PC-9 (cell line): Measurements from ENCODE around the gene SLC39A12. TPM values are rescaled to one million over a fixed set of nuclear protein-coding genes. Genes with fewer than 3 reads are reported as not detected.

Experiments used
- BruUV-seq: library from RNA; stranded (reverse); fragments of 400-500 nt; replicated peaks from 2 replicates; lab custom pipeline; 2021; lab: Mats Ljungman, UMichigan
- CTCF ChIA-PET: fragments of 300-600 bp; sonication (Branson Sonifier 250); formaldehyde crosslinking; loops from one replicate; lab custom pipeline; 2022; ENCODE audit warnings: antibody characterized with exemption; lab: Charles Lee
- POLR2A ChIA-PET: fragments of 300-600 bp; sonication (Branson Sonifier 250); formaldehyde crosslinking; loops from one replicate; lab custom pipeline; 2022; ENCODE audit warnings: antibody characterized with exemption; ENCODE audit not compliant: unreplicated experiment; lab: Charles Lee
- DNase-seq, 2 experiments: peaks; one replicate each; pipeline versions ENCODE4 v3.0.0 to v3.0.0-alpha.2; 2015 to 2022; ENCODE audit warnings: mixed read lengths in 1 of 2
- H2AFZ ChIP-seq: fragments of 200-600 bp; sonication (generic); 2 replicates; pipeline ENCODE4 v1.8.1; 2017; ENCODE audit warnings: antibody characterized with exemption
- H3F3A ChIP-seq: fragments of 200-600 bp; sonication (generic); 2 replicates; pipeline ENCODE4 v1.8.1; 2017; ENCODE audit warnings: antibody characterized with exemption, mild to moderate bottlenecking, low read depth; ENCODE audit not compliant: insufficient read depth
- H3K27ac ChIP-seq: fragments of 200-600 bp; sonication (generic); 2 replicates; pipeline ENCODE4 v1.6.1; 2016; ENCODE audit warnings: mixed run types
- H3K27me3 ChIP-seq: fragments of 200-600 bp; sonication (generic); 2 replicates; pipeline ENCODE4 v1.6.1; 2016; ENCODE audit warnings: low read depth, mixed run types; ENCODE audit not compliant: insufficient read depth
- H3K36me3 ChIP-seq: fragments of 200-600 bp; sonication (generic); 2 replicates; pipeline ENCODE4 v1.6.1; 2016; ENCODE audit warnings: low read depth, mixed run types
- H3K4me1 ChIP-seq: fragments of 200-600 bp; sonication (generic); replicated peaks from 2 replicates; pipeline ENCODE4 v1.6.1; 2016; ENCODE audit warnings: mixed run types; ENCODE audit not compliant: insufficient read depth
- H3K4me2 ChIP-seq: fragments of 200-600 bp; sonication (generic); 2 replicates; pipeline ENCODE4 v1.6.1; 2017; ENCODE audit warnings: mixed run types
- H3K4me3 ChIP-seq: fragments of 200-600 bp; sonication (generic); 2 replicates; pipeline ENCODE4 v1.6.1; 2016; ENCODE audit warnings: mixed run types
- H3K79me2 ChIP-seq: fragments of 200-600 bp; sonication (generic); 2 replicates; pipeline ENCODE4 v1.6.1; 2017; ENCODE audit warnings: low read depth, mixed run types
- H3K9me2 ChIP-seq: fragments of 200-600 bp; sonication (generic); 2 replicates; pipeline ENCODE4 v1.8.1; 2017; ENCODE audit warnings: mild to moderate bottlenecking; ENCODE audit not compliant: insufficient read depth
- H3K9me3 ChIP-seq: fragments of 200-600 bp; sonication (generic); 2 replicates; pipeline ENCODE4 v1.8.1; 2016; ENCODE audit warnings: low read depth; ENCODE audit not compliant: insufficient read depth
- H4K20me1 ChIP-seq: fragments of 200-600 bp; sonication (generic); 2 replicates; pipeline ENCODE4 v1.8.1; 2017; ENCODE audit not compliant: insufficient read depth
- EZH2 ChIP-seq: fragments of 200-600 bp; sonication (generic); IDR thresholded peaks from 2 replicates; pipeline ENCODE4 v1.8.0; 2017; ENCODE audit warnings: antibody characterized with exemption, low read depth
- intact Hi-C: fragments of 100-400 bp; cut with micrococcal nuclease; formaldehyde crosslinking; loops from one replicate; pipeline ENCODE4 v1.10.0; 2022; ENCODE audit not compliant: unreplicated experiment
- total RNA-seq: library from RNA; stranded (reverse); gene quantifications from 2 replicates; pipeline ENCODE4 v1.2.3, GENCODE V29; 2021
- TF ChIP-seq, protein P1 (sequence below): fragments of 200-600 bp; sonication (generic); conservative IDR thresholded peaks from 2 replicates; pipeline ENCODE4 v1.6.1; 2017; ENCODE audit warnings: mixed run types, antibody characterized with exemption, mild to moderate bottlenecking, moderate library complexity

Gene SLC39A12
- total RNA-seq, 1 experiment from 2014 or later, result not detected

- Histone ChIP-seq H3K9me2 (no peaks in the 10 kb centered on the region), H3K27me3 (no peaks in the 10 kb centered on the region), H4K20me1 (no peaks in the 10 kb centered on the region), H2AFZ (no peak overlapping the region), H3K4me2 (no peak overlapping the region), H3K79me2 (no peaks in the 10 kb centered on the region), H3K4me3 (no peak overlapping the region), H3K4me1 (no peaks in the 10 kb centered on the region), H3F3A (no peaks in the 10 kb centered on the region), H3K27ac (no peak overlapping the region), H3K36me3 (no peaks in the 10 kb centered on the region), H3K9me3 (no peaks in the 10 kb centered on the region)
- ChIA-PET CTCF (no interaction called here), POLR2A (no interaction called here)
- no peak for DNase-seq
- TF ChIP-seq EZH2, result no peak
- TF ChIP-seq, protein P1, sequence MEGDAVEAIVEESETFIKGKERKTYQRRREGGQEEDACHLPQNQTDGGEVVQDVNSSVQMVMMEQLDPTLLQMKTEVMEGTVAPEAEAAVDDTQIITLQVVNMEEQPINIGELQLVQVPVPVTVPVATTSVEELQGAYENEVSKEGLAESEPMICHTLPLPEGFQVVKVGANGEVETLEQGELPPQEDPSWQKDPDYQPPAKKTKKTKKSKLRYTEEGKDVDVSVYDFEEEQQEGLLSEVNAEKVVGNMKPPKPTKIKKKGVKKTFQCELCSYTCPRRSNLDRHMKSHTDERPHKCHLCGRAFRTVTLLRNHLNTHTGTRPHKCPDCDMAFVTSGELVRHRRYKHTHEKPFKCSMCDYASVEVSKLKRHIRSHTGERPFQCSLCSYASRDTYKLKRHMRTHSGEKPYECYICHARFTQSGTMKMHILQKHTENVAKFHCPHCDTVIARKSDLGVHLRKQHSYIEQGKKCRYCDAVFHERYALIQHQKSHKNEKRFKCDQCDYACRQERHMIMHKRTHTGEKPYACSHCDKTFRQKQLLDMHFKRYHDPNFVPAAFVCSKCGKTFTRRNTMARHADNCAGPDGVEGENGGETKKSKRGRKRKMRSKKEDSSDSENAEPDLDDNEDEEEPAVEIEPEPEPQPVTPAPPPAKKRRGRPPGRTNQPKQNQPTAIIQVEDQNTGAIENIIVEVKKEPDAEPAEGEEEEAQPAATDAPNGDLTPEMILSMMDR, result no peak
- BruUV-seq, result no TSS peak
- intact Hi-C loops, result no loop called here
Observed at GRCh38 chr10:18008986-18009385, 57.3 kb downstream of the SLC39A12 start.

- no peaks in the 10 kb centered on the region for H3K4me1 ChIP-seq
- H3K36me3 ChIP-seq, result no peaks in the 10 kb centered on the region
- ChIA-PET POLR2A (no interaction called here), CTCF (no interaction called here)
- DNase-seq, result no peak
- no peak overlapping the region for H3K4me2 ChIP-seq
- no peaks in the 10 kb centered on the region for H3K79me2 ChIP-seq
- TF ChIP-seq, protein P1, result no peak
- no peak for TF ChIP-seq EZH2
- no peak overlapping the region for H2AFZ ChIP-seq
- H3K4me3 ChIP-seq, result no peak overlapping the region
- H4K20me1 ChIP-seq, result no peaks in the 10 kb centered on the region
- intact Hi-C loops, result no loop called here
- H3F3A ChIP-seq, result no peaks in the 10 kb centered on the region
- H3K9me2 ChIP-seq, result no peaks in the 10 kb centered on the region
- BruUV-seq, result no TSS peak
- no peaks in the 10 kb centered on the region for H3K9me3 ChIP-seq
- H3K27ac ChIP-seq, result no peak overlapping the region
- H3K27me3 ChIP-seq, result no peaks in the 10 kb centered on the region
Observed at GRCh38 chr10:18010050-18010449, 58.3 kb downstream of the SLC39A12 start.

DNA sequence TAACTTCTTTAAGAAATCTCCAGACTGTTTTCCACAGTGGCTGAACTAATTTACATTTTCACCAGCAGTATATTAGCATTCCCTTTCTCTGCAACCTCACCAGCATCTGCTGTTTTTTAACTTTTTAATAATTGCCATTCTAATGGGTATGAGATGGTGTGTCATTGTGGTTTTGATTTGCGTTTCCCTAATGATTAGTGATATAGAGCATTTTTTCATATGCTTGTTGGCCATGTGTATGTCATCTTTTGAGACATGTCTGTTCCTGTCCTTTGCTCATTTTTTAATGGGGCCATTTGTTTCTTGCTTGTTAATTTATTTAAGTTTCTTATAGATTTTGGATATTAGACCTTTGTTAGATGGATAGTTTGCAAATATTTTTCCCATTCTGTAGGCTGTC lies 68.8 kb downstream of the SLC39A12 start:
- Histone ChIP-seq H3K4me3 (no peak overlapping the region), H3K9me2 (no peaks in the 10 kb centered on the region), H3K27me3 (no peaks in the 10 kb centered on the region), H3K36me3 (no peaks in the 10 kb centered on the region), H4K20me1 (no peaks in the 10 kb centered on the region), H3K27ac (no peak overlapping the region), H3K4me1 (no peaks in the 10 kb centered on the region), H3F3A (no peaks in the 10 kb centered on the region), H2AFZ (no peak overlapping the region), H3K79me2 (no peaks in the 10 kb centered on the region), H3K9me3 (no peaks in the 10 kb centered on the region), H3K4me2 (no peak overlapping the region)
- no TSS peak for BruUV-seq
- POLR2A ChIA-PET, result no interaction called here
- no peak for TF ChIP-seq EZH2
- TF ChIP-seq, protein P1, result no peak
- CTCF ChIA-PET, result no interaction called here
- intact Hi-C loops, result no loop called here
- no peak for DNase-seq
